ENCODE results near the gene SRMS.
"Not testable (repeated sequence)": the region's sequence is repeated elsewhere in the genome, so short reads cannot be mapped to it uniquely, and the experiment has no call there.

The SRMS gene

GRCh38 chr20:63566395-63567135 lies 19.0 kb upstream of the SRMS start:
- DNase-seq (ENCODE audit: low spot score) = no peak

GRCh38 chr20:63565699-63566335 lies 18.3 kb upstream of the SRMS start:
- FAIRE-seq = no peak

More at GRCh38 chr20:63566395-63567135, 19.0 kb upstream of the SRMS start:
- FAIRE-seq = peak; percentile 99

GRCh38 chr20:63565021-63565698 lies 17.6 kb upstream of the SRMS start:
- FAIRE-seq (no peak), DNase-seq (ENCODE audit: low spot score) (no peak)

More at GRCh38 chr20:63565699-63566335, 18.3 kb upstream of the SRMS start:
- no peak for DNase-seq (ENCODE audit: low spot score)

GRCh38 chr20:63564036-63564810 lies 16.7 kb upstream of the SRMS start:
- DNase-seq (ENCODE audit: low spot score) = no peak
- FAIRE-seq = no peak

GRCh38 chr20:63563225-63563935 lies 15.8 kb upstream of the SRMS start:
- FAIRE-seq = peak; percentile 46
- DNase-seq (ENCODE audit: low spot score) = no peak

GRCh38 chr20:63562461-63563224 lies 15.1 kb upstream of the SRMS start:
- DNase-seq (ENCODE audit: low spot score) = no peak
- no peak for FAIRE-seq

- DNase-seq (ENCODE audit: low spot score) (no peak), FAIRE-seq (no peak)
Observed at GRCh38 chr20:63561624-63562396, 14.3 kb upstream of the SRMS start.

GRCh38 chr20:63560856-63561609 lies 13.5 kb upstream of the SRMS start:
- DNase-seq (ENCODE audit: low spot score) (no peak), FAIRE-seq (no peak)

GRCh38 chr20:63560333-63560805 lies 12.8 kb upstream of the SRMS start:
- peak; percentile 77 for FAIRE-seq
- no peak for DNase-seq (ENCODE audit: low spot score)

GRCh38 chr20:63559485-63560332 lies 12.2 kb upstream of the SRMS start:
- FAIRE-seq = peak; percentile 90

GRCh38 chr20:63558804-63559484 lies 11.4 kb upstream of the SRMS start:
- DNase-seq (ENCODE audit: low spot score) (no peak), FAIRE-seq (peak; percentile 61)

More at GRCh38 chr20:63559485-63560332, 12.2 kb upstream of the SRMS start:
- not testable (repeated sequence) for DNase-seq (ENCODE audit: low spot score)

- DNase-seq (ENCODE audit: low spot score) (no peak), FAIRE-seq (no peak)
Observed at GRCh38 chr20:63557481-63557891, 9.9 kb upstream of the SRMS start.

GRCh38 chr20:63556873-63557478 lies 9.4 kb upstream of the SRMS start:
- FAIRE-seq (peak; percentile 58), DNase-seq (ENCODE audit: low spot score) (no peak)

GRCh38 chr20:63555661-63556381 lies 8.3 kb upstream of the SRMS start:
- FAIRE-seq (peak; percentile 53), DNase-seq (ENCODE audit: low spot score) (no peak)

- FAIRE-seq (no peak), DNase-seq (ENCODE audit: low spot score) (no peak)
Observed at GRCh38 chr20:63554361-63555278, 7.1 kb upstream of the SRMS start.

All from urothelium cell line (cell line).